Vagina (tissue), 2 donors: ENCODE results near the gene PIGN. TPM values are rescaled to one million over a fixed set of nuclear protein-coding genes. Genes with fewer than 3 reads are reported as not detected.

Experiments used
- DNase-seq, 2 donors: peaks; one replicate each; pipeline ENCODE4 v3.0.0-alpha.2; 2017; ENCODE audit errors: extremely low spot score in 2 of 2
- H3K27ac ChIP-seq: fragments of 200-600 bp; sonication (generic); one replicate; pipeline ENCODE4 v1.5.1; 2019
- H3K27me3 ChIP-seq: fragments of 200-600 bp; sonication (generic); one replicate; pipeline ENCODE4 v1.5.1; 2019
- H3K36me3 ChIP-seq, 2 donors: fragments of 200-600 bp; sonication (generic); one replicate each; pipeline ENCODE4 v1.5.1; 2017 to 2019
- H3K4me1 ChIP-seq: fragments of 200-600 bp; sonication (generic); one replicate; pipeline ENCODE4 v1.5.1; 2019
- H3K4me3 ChIP-seq, 2 donors: fragments of 200-600 bp; sonication (generic); 1 replicate in 1 of 2; 2 replicates in 1 of 2; pipeline ENCODE4 v1.5.1; 2016 to 2019
- H3K9me3 ChIP-seq: fragments of 200-600 bp; sonication (generic); one replicate; pipeline ENCODE4 v1.5.1; 2019
- CTCF ChIP-seq, 3 experiments: fragments of 450-650 bp in 2 of 3; fragments of 200-600 bp in 1 of 3; sonication (generic) in 1 of 3; IDR thresholded peaks; one replicate each; pipeline ENCODE4 v1.5.1; 2017 to 2019; ENCODE audit warnings: antibody characterized with exemption in 3 of 3, mild to moderate bottlenecking in 2 of 3, moderate library complexity in 2 of 3
- POLR2A ChIP-seq, 2 donors: fragments of 450-650 bp; IDR thresholded peaks; one replicate each; pipeline ENCODE4 v1.6.1; 2017; ENCODE audit warnings: antibody characterized with exemption in 2 of 2, mild to moderate bottlenecking in 2 of 2, moderate library complexity in 2 of 2
- POLR2AphosphoS5 ChIP-seq, 2 donors: sonication (generic); formaldehyde crosslinking; IDR thresholded peaks; one replicate each; pipeline ENCODE4 v1.9.0; 2017; ENCODE audit warnings: antibody characterized with exemption in 2 of 2, mild to moderate bottlenecking in 2 of 2, low read depth in 1 of 2; ENCODE audit not compliant: insufficient read depth in 1 of 2
- intact Hi-C: fragments of 100-400 bp; cut with DNase I; formaldehyde crosslinking; loops from one replicate; pipeline ENCODE4 v1.15.1; 2023
- total RNA-seq: library from RNA; depleted of rRNA; stranded (reverse); fragments of >200 nt; gene quantifications from one replicate; pipeline ENCODE4 v1.2.3, GENCODE V29; 2016

PIGN gene
- total RNA-seq, 1 donor from 2014 or later = 34.4 TPM

GRCh38 chr18:62064361-62064760 lies 122.5 kb downstream of the PIGN start:
- Histone ChIP-seq H3K36me3 (no peaks in the 10 kb centered on the region), H3K27ac (no peak overlapping the region), H3K4me1 (no peaks in the 10 kb centered on the region), H3K27me3 (no peaks in the 10 kb centered on the region), H3K4me3 (no peak overlapping the region), H3K9me3 (no peaks in the 10 kb centered on the region)
- TF ChIP-seq POLR2AphosphoS5 (IDR thresholded peaks at IDR 0.05; ENCODE audit: insufficient read depth in 1 of 2, low read depth in 1 of 2) = no peak
- DNase-seq = no peak
- intact Hi-C loops = no loop called here

- Histone ChIP-seq H3K36me3 (no peaks in the 10 kb centered on the region), H3K4me1 (no peaks in the 10 kb centered on the region), H3K9me3 (no peaks in the 10 kb centered on the region), H3K27ac (no peak overlapping the region), H3K4me3 (no peak overlapping the region), H3K27me3 (no peaks in the 10 kb centered on the region)
- no peak for DNase-seq
- intact Hi-C loops = no loop called here
- TF ChIP-seq CTCF (IDR thresholded peaks at IDR 0.05) (no peak), POLR2AphosphoS5 (IDR thresholded peaks at IDR 0.05; ENCODE audit: insufficient read depth in 1 of 2, low read depth in 1 of 2) (no peak), POLR2A (IDR thresholded peaks at IDR 0.05) (no peak)
These were observed 124.9 kb downstream of the PIGN start for GRCh38 chr18:62061821-62062478.

GRCh38 chr18:62060820-62061219 lies 126.0 kb downstream of the PIGN start:
- Histone ChIP-seq H3K9me3 (no peaks in the 10 kb centered on the region), H3K4me1 (no peaks in the 10 kb centered on the region), H3K4me3 (no peak overlapping the region), H3K27ac (no peak overlapping the region), H3K36me3 (no peaks in the 10 kb centered on the region), H3K27me3 (no peaks in the 10 kb centered on the region)
- no peak for TF ChIP-seq POLR2A (IDR thresholded peaks at IDR 0.05)
- TF ChIP-seq POLR2AphosphoS5 (IDR thresholded peaks at IDR 0.05; ENCODE audit: insufficient read depth in 1 of 2, low read depth in 1 of 2) = no peak
- no peak for TF ChIP-seq CTCF (IDR thresholded peaks at IDR 0.05)
- DNase-seq = no peak
- intact Hi-C loops = no loop called here

DNA sequence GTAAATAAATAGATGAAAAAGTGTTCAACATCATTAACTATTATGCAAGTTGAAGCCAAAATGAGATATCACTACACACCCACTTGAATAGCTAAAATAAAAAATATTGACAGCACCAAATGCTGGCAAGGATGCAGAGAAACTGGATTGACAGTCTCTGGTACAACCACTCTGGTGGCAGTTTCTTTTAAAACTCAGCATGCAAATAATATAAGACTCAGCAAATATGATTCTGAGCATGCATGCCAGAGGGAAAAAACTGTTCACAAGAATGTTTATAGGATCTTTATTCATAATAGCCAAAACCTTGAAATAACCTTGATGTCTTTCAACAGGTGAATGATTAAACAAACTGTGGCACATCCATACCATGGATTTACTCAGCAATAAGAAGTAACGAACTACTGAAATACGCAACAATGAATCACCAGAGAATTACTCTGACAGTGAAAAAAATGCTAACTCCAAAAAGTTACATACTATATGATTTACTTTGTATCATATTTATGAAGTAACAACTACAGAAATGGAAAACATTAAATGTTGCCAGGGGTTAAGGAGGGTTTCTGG lies 131.8 kb downstream of the PIGN start:
- H3K9me3 ChIP-seq = no peaks in the 10 kb centered on the region
- no peaks in the 10 kb centered on the region for H3K4me1 ChIP-seq
- no peak overlapping the region for H3K27ac ChIP-seq
- DNase-seq = no peak
- TF ChIP-seq POLR2A (IDR thresholded peaks at IDR 0.05) = no peak
- TF ChIP-seq POLR2AphosphoS5 (IDR thresholded peaks at IDR 0.05; ENCODE audit: insufficient read depth in 1 of 2, low read depth in 1 of 2) = no peak
- no peak for TF ChIP-seq CTCF (IDR thresholded peaks at IDR 0.05)
- no peak overlapping the region for H3K4me3 ChIP-seq
- peaks cover 0 to 6% of the 10 kb centered on the region in 2 donors for H3K36me3 ChIP-seq
- intact Hi-C loops = no loop called here
- H3K27me3 ChIP-seq = no peaks in the 10 kb centered on the region

GRCh38 chr18:62048279-62048678 lies 138.6 kb downstream of the PIGN start:
- intact Hi-C loops = no loop called here
- Histone ChIP-seq H3K27me3 (no peaks in the 10 kb centered on the region), H3K27ac (no peak overlapping the region), H3K36me3 (peaks cover 0 to 6% of the 10 kb centered on the region in 2 donors), H3K4me3 (no peak overlapping the region), H3K9me3 (no peaks in the 10 kb centered on the region), H3K4me1 (no peaks in the 10 kb centered on the region)
- no peak for TF ChIP-seq POLR2A (IDR thresholded peaks at IDR 0.05)
- TF ChIP-seq CTCF (IDR thresholded peaks at IDR 0.05) = no peak
- no peak for TF ChIP-seq POLR2AphosphoS5 (IDR thresholded peaks at IDR 0.05; ENCODE audit: insufficient read depth in 1 of 2, low read depth in 1 of 2)
- DNase-seq = no peak
